Left renal pelvis (tissue), 4 donors: ENCODE results near the gene PLA2G12B. TPM values are rescaled to one million over a fixed set of nuclear protein-coding genes. Genes with fewer than 3 reads are reported as not detected.
"Not testable (repeated sequence)": the region's sequence is repeated elsewhere in the genome, so short reads cannot be mapped to it uniquely, and the experiment has no call there.

ENCODE experiments used
- DNase-seq, 4 donors: peaks; one replicate each; pipeline ENCODE4 v3.0.0-alpha.2; 2013; ENCODE audit warnings: low read depth in 4 of 4, low spot score in 3 of 4
- polyA plus RNA-seq, 4 donors: library from polyadenylated mRNA; unstranded; fragments of 120-200 nt; gene quantifications; one replicate each; pipeline ENCODE4 v1.2.1, GENCODE V29; 2013; ENCODE audit not compliant: insufficient read length in 4 of 4

PLA2G12B gene
- polyA plus RNA-seq, 4 donors = 0.46 to 8.2 (median 5.3) TPM

DNA sequence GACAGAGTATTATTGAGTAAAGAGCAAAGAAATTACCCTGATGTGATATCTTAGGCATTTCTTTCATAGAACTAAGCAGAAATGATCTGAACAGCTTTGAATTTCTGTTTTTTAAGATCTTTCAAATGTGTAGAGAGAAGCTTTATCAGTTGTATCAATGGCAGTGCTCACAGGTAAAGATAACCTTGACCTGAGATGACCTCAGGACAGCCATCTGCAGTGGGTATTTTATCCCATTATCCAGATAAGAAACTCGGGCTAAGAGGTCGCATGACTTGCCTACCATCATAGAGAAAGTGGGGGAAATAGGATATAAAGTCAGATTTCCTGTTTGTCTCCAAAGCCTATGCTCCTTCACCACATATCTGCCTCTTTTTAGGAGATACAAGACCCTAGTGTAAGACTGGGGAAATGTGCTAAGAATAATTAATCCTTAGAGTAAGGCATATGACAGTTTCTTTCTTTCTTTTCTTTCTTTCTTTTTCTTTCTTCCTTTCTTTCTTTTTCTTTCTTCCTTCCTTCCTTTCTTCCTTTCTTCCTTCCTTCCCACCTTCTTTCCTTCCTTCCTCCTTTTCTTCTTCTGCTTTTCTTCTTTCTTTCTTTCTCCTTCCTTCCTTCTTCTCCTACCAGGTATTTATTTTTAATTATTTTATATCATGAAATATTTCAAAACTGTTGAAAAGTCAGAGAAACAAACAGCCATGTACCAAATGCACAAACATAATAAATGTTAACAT is 10.9 kb downstream of the PLA2G12B start:
- no peak for DNase-seq

DNA sequence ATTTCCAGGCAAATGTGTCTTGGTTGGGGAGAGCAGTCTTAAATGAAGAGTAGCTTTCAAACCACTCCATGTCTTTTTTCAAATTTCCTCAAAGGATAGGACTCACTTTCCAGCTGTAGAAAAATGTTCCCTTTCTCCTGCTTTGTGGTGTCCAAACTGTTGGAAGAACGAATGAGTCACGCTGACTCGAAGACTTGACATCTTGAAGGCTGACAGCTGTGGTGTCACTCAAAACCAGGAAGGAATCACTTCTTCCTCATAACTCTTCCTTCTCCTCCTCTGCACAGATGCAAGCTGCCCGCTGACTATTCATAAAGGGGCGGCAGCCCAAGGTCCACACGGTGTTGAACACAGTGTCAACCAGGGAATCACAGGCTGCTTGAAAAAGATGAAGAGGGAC is 19.2 kb downstream of the PLA2G12B start:
- no peak for DNase-seq

DNA sequence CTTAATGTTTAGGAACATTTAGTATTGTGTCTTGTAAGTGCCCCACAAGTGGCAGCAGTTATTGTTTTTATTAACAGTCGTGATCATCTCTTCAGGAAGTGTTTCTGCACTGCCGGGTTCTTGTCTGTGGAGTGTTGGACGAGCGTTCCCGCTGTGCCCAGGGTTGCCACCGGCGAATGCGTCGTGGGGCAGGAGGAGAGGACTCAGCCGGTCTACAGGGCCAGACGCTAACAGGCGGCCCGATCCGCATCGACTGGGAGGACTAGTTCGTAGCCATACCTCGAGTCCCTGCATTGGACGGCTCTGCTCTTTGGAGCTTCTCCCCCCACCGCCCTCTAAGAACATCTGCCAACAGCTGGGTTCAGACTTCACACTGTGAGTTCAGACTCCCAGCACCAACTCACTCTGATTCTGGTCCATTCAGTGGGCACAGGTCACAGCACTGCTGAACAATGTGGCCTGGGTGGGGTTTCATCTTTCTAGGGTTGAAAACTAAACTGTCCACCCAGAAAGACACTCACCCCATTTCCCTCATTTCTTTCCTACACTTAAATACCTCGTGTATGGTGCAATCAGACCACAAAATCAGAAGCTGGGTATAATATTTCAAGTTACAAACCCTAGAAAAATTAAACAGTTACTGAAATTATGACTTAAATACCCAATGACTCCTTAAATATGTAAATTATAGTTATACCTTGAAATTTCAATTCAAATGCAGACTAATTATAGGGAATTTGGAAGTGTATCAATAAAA is 22.2 kb downstream of the PLA2G12B start:
- no peak for DNase-seq

DNA sequence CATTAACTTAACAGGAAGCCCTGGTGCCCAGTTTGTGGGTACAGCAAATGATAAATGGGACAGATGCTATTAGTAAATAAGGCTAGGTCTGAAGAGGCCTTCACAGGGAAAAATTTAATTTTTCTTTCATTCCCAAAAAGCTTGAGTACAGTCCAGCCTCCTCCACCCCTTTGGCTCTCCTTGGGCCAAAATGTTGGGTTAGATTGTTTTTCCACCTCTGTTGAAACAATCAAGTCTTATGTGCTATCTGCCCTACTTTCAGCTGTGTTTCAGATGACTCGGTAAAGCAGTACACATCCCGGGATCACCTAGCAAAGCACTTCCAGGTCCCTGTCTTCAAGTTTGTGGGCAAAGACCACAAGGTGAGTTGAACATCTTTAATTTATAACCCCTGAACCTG is 24.3 kb downstream of the PLA2G12B start:
- DNase-seq = no peak

DNA sequence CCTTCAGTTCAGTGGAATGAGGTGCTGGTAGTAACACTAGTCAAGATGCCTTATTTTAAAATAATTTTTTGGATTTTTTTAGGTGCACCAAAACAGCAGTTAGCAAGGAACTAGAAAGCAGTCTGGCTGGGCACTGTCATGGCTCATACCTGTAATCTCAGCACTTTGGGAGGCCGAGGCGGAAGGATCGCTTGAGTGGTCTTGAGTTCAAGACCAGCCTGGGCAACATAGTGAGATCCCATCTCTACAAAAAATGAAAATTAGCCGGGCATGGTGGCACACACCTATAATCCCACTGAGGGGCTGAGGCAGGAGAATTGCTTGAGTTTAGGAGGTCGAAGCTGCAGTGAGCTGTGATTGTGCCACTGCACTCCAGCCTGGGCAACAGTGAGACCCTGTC is 25.8 kb downstream of the PLA2G12B start:
- no peak for DNase-seq

DNA sequence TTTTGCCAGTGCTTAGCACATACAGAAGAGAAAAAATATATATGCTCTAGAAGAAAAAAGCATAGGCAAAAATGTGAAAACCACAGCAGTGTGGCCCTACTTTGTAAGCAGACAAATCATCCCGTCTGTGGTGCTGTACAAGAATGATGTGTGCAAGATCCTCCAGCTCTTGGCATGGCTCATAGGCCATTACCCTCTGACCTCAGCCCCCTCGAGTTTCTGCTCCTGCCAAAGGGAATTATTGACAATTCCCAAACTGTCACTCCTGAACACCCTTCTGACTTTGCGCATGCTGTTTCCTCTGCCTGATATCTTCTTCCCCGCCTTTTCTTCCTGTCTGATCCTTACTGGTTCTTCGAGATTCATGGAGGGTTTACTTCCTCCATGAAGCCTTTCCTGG is 27.1 kb downstream of the PLA2G12B start:
- no peak for DNase-seq

DNA sequence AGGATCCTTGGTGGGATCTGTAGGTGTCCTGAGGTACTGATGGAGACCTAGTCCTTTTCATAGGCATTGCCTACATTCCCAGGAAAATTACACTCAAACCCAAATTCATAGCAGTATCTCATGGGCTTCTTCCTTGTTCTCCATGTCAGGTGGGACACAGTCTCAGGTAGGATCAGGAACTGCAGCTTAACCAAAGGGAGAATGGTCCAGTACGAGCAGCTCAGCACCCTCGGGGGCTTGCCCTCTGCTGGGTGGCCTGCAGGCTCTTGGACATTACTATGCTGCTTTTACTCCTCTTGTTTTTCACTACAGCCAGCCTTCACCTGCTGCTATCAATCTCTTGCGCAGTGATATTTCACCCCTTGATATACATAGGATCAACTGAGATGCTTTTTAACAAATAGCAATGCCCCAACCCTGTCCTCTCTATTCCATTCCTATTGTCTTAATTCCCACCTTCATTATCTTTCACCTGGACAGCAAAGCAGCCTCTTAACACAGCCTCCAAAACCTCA is 28.6 kb downstream of the PLA2G12B start:
- DNase-seq = no peak

DNA sequence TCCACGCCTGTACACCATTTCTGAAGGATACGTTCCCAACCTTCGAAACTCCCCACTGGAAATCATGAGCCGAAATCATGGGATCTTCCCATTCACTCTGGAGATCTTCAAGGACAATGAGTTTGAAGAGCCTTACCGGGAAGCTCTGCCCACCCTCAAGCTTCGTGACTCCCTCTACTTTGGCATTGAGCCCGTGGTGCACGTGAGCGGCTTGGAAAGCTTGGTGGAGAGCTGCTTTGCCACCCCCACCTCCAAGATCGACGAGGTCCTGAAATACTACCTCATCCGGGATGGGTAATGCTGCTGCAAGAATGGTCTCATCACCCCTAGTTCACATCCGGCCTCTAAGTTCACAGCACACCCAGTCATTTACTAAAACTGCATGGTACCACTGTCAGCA is 30.3 kb downstream of the PLA2G12B start:
- no peak for DNase-seq

DNA sequence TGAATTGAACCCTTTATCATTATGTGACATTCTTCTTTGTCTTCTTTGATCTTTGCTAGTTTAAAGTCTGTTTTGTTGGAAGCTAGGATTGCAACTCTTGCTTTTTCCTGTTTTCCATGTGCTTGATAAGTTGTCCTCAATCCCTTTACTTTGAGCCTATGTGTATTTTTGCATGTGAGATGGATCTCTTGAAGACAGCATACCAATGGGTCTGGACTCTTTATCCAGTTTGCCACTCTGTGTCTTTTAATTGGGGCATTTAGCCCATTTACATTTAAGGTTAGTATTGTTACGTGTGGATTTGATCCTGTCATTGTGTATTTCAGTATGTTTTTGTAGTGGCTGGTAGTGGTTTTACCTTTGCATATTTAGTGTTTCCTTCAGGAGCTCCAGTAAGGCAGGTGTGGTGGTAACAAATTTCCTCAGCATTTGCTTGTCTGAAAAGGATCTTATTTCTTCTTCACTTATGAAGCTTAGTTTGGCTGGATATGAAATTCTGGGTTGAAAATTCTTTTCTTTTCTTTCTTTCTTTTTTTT is 33.4 kb downstream of the PLA2G12B start:
- DNase-seq = not testable (repeated sequence)

DNA sequence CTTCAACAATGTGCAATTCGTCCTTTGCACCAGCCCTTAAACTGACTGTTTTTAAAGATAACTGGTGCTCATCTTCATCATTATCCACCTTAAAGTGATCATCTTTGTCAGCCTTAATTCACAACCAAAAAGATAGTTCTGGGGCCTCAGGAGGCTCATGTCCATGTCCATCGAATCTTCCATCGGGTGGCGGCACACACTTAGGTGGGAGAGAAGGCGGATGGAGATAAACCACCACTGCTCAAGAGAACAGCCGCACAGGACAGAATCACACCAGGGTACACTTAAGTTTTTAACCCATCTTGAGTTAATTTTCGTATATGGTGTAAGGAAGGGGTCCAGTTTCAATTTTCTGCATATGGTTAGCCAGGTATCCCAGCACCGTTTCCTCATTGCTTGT is 36.3 kb downstream of the PLA2G12B start:
- DNase-seq = no peak

DNA sequence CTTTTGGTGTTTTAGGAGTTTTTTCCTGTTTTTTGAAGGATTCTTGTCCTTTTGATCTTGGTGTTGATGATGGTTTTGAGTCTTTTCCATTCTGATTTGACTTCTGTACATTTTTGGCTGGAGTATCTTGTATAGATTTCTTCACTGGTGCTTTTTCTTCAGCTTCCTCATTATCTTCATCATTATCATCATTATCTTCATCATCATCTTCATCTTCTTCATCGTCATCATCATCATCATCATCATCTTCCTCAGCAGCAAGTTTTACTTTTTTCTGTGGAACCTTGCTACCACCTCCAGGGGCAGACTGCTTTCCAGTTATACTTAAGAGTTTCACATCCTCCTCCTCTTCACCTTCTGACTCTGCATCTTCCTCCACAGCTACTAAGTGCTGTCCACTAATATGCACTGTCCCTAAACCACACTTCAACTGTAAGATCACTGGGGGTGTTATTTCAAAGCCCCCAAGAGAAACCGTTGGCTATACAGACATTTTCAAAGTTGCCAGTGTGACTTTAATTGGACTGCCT is 36.7 kb downstream of the PLA2G12B start:
- DNase-seq = not testable (repeated sequence)

DNA sequence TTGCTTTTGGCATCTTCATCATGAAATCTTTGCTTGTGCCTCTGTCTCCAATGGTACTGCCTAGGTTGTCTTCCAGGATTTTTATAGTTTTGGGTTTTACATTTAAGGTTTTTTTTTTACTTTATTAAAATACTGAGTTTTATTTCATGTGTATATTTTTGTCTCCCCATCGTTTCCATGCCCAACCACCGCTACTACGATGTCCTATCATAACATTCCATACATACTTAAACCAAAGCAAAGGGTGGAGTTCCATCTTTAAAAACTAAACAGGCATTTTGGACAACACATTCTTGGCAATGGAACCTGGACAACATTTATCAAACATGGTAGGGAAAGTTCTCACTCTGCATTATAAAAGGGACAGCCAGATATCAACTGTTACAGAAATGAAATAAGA is 37.4 kb downstream of the PLA2G12B start:
- DNase-seq = not testable (repeated sequence)

DNA sequence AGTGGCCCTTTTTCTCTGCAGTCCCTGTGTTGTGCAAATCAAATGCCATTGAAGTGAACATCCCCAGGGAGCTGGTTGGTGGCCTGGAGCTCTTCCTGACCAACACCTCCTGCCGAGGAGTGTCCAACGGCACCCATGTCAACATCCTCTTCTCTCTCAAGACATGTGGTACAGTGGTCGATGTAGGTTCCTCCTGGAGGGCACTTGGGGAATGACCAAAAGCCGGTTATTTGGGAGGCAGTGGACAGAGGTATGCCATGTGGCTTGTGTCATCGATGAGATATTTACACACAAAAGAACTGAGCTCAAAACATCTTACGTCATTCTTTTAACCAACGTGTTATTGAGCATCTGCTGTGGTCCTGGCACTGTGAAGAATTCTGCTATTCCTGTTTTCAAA is 41.3 kb downstream of the PLA2G12B start:
- no peak for DNase-seq

DNA sequence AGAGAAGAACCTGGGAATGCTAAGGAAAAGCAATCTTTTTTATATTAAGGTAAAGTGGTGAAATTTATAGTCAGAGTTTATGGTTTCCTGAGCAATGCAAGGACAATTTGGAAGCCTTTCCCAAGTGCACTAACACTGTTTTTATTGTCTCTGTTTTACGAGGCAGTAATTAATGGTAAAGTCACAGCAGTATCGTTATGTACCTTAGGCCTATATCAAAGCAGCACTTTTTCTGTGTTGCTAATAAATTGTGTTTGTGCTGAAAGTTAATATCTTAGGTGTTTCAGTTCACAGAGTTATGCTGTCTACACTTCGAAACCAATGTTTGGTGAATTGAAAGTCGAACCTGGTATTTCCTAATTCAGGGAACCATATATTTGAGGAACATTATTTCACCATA is 41.9 kb downstream of the PLA2G12B start:
- peak in 2 of 4 donors; percentile 5 to 25 for DNase-seq

DNA sequence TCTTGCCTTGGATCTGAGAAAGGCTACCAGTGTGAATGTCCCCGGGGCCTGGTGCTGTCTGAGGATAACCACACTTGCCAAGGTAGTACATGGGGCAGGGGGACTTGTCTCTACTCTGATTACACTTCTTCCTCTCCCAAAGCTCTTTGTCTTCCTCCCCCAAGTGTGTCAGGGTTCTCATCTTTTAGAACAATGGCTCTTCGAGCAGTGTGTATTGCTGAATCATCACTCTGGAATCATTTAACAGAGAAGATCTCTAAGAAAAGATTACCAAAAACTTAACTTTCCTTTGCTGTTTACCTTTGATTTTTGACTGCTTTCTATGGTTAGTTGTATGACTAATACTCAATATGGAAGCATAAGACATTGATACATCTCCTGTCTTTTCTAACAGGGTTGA is 42.8 kb downstream of the PLA2G12B start:
- DNase-seq = no peak

DNA sequence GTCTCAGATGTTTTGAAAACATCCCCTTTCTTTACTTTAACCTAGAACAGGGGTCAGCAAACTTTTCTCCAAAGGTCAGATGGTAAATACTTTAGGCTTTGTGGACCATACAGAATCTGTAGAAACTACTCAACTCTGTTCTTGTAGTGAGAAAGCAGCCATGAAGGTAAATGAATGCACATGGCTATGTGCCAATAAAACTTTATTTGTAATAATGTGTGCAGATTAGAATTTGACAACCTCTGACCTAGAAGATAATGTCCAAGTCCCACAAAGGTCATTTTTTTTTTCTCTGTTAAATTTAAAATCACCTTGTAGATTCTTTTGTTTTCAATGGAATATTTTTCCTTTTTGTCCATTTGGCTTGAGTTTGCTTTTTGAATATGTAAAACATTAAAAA is 43.9 kb downstream of the PLA2G12B start:
- DNase-seq = no peak

DNA sequence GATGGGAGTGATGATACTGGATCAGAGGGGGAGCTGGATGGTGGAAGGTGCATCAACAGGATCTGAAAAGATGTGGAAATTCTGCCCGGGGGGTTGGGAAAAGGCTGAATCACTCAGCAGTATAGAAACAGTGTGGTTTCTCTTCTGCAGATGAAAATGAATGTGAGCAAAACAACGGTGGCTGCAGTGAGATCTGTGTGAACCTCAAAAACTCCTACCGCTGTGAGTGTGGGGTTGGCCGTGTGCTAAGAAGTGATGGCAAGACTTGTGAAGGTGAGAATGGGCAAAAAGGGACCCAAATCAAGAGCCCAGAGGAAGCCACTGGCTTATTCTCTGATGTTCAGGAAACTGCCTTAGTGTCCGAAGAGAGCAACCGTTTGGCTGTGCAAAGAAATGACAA is 48.2 kb downstream of the PLA2G12B start:
- DNase-seq = no peak

DNA sequence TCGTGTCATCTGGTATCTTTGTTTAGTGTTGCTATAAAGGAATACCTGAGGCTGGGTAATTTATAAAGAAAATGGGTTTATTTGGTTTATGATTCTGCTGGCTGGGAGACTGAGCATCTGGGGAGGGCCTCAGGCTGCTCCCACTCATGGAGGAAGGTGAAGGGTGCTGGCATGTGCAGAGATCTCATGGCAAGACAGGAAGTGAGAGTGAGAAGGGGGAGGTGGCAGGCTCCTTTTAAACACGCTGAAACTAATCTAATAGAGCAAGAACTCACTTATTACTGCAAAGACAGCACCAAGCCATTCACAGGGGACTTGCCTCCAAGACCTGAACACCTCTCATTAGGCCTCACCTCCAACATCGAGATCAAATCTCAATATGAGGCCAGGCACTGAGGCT is 49.8 kb downstream of the PLA2G12B start:
- DNase-seq = no peak

DNA sequence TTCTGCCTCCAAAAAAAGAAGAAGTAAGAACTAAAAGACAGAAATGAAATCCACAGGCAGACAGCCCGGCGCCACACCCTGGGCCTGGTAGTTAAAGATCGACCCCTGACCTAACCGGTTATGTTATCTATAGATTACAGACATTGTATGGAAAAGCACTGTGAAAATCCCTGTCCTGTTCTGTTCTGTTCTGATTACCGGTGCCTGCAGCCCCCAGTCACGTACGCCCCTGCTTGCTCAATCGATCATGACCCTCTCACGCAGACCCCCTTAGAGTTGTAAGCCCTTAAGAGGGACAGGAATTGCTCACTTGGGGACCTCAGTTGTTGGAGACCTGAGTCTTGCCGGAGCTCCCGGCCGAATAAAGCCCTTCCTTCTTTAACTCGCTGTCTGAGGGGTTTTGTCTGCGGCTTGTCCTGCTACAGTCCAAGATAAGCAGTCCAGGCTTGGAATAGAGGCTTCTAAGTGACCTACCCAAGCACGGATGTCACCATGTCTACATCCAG is 50.6 kb downstream of the PLA2G12B start:
- DNase-seq = not testable (repeated sequence)

DNA sequence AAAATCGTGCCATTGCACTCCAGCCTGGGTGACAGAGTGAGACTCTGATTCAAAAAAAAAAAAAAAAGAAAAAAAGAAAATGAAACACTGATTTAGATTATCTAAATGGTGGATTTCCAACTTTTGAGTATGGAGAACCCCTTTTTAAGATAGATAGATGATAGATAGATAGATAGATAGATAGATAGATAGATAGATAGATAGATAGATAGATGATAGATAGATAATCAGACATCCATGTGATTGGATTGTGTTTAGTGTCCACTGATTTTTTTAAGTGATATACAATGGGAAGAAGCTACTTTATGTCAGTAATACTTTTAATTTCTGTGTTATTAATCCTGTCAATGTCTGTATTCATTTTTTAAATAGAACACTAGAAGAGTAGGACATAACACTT is 55.1 kb downstream of the PLA2G12B start:
- DNase-seq = no peak

DNA sequence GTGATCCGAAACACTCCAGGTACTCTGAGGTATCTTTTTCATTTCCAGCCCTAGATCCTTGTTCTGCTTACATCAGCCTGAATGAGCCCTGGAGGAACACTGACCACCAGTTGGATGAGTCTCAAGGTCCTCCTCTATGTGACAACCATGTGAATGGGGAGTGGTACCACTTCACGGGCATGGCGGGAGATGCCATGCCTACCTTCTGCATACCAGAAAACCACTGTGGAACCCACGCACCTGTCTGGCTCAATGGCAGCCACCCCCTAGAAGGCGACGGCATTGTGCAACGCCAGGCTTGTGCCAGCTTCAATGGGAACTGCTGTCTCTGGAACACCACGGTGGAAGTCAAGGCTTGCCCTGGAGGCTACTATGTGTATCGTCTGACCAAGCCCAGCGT is 56.0 kb downstream of the PLA2G12B start:
- DNase-seq = no peak
